ENCODE measurements around the gene KLC3.

The KLC3 gene

GRCh38 chr19:45380107-45380506, 39.6 kb downstream of the KLC3 start:
- DNase-seq, result no peak

DNA sequence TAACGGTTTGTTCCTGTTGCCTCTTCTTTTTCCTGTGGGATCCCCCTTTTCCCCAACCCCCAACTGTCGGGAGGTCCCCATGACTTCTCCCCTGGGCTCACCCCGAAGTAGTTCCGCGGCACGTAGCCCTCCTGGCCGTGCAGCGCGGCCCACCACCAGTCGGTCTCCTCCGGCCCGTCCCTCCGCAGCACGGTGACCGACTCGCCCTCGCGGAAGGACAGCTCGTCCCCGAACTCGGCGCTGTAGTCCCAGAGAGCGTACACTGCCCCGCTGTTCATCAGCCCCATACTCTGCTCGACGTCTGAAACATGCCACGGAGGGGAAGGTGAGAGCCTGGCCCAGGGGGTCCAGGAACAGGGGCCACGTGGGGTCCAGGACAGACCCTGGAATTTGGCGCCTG, 41.9 kb downstream of the KLC3 start:
- no peak for DNase-seq

DNA sequence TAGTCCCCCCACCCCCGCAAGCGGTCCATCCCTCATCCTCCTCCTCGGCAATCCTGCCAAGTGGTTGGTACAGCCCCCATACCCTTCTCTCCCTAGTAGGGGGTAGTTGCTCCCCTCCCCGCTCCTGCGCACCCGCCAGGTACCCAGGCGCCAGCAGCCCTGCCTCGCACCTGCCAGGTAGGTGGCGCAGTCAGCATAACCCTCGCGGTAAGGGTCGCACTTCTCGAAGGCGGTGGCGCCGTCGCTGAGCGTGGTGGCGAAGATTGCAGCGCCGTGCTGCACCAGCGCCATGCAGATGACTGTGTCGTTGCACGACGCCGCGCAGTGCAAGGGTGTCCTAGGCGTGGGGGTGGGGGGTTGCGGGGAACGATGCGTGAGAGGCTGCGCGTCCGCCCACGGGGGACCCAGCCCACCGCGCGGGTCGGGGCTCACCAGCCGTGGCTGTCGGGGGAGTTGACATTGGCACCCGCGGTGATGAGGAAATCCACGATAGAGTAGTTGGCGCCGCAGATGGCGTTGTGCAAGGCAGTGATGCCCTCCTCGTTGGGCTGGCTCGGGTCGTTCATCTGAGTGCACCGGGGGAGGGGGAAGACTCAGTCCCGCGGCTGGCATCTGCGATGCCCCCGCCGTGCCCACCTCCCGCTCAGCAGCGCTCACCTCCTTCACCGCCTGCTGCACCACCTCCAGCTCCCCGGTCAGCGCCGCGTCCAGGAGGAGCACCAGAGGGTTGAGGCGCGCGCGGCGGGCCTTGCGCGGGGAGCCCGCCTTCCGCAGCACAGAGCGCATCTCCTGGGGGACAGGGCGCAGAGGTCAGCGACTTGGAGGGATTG, 45.1 kb downstream of the KLC3 start:
- no peak for DNase-seq

DNA sequence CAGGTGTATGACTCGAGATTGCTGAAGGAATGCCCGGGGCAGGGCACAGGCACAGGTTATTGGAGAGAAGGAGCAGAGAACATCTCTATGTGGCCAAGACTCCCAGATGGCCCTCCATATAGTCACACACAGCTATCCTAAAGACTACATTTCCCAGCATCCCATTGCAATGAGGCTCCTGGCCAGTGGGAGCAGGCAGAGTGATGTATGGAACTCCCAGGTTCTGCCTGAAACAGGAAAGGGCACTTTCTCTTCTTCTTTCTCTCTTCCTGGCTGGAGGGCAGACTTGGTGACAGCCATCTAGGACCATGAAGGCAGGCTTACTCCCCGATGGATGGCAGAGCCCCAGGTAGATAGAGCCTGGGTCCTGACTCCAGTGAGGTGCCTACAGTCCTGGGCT, 50.8 kb downstream of the KLC3 start:
- DNase-seq, result no peak

- DNase-seq, result no peak
Measured at GRCh38 chr19:45391871-45392665, 51.5 kb downstream of the KLC3 start.

GRCh38 chr19:45395821-45396617, 55.5 kb downstream of the KLC3 start:
- no peak for DNase-seq

DNA sequence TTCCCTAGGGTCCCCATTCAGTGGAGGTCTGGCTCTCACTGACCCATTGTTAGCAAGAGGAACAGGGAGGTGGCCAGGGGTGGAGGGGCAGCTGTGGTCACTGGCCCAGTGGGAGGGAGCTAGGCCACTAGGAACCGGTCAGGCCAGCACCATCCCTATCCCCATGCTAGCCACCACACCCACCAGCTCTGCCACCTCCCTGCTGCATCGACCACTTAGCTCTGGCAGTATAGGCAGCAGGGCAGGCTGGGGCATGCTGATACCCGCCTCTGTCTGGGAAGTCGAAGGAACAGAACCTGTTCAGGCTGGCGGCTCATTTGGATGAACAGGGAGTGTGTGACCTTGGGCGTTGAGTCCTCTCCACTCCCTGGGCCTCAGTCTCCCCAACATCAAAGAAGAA, 59.6 kb downstream of the KLC3 start:
- DNase-seq, result no peak
